Stimulated activated CD8-positive, alpha-beta memory T cell treated with anti-CD3 and anti-CD28 coated beads, Interleukin-4, amount 100 ng/mL, for 48 hours (primary cell): ENCODE results near the gene ATP6V1G1.

Experiments used
- DNase-seq: peaks from one replicate; pipeline ENCODE4 v3.0.0-alpha.2; 2020

ATP6V1G1 gene

GRCh38 chr9:114613087-114613486, 25.5 kb downstream of the ATP6V1G1 start:
- DNase-seq, result no peak

GRCh38 chr9:114613919-114614318, 26.4 kb downstream of the ATP6V1G1 start:
- no peak for DNase-seq

- DNase-seq, result no peak
Observed at GRCh38 chr9:114614373-114614772, 26.8 kb downstream of the ATP6V1G1 start.

- DNase-seq, result no peak
Observed at GRCh38 chr9:114616684-114617520, 29.3 kb downstream of the ATP6V1G1 start.

- DNase-seq, result no peak
Observed at GRCh38 chr9:114619191-114619761, 31.7 kb downstream of the ATP6V1G1 start.

GRCh38 chr9:114621561-114621960, 34.0 kb downstream of the ATP6V1G1 start:
- no peak for DNase-seq

GRCh38 chr9:114621975-114622609, 34.5 kb downstream of the ATP6V1G1 start:
- no peak for DNase-seq

GRCh38 chr9:114624677-114625076, 37.1 kb downstream of the ATP6V1G1 start:
- no peak for DNase-seq

- no peak for DNase-seq
Observed at GRCh38 chr9:114626415-114627020, 38.9 kb downstream of the ATP6V1G1 start.

GRCh38 chr9:114627553-114627952, 40.0 kb downstream of the ATP6V1G1 start:
- no peak for DNase-seq

GRCh38 chr9:114629563-114630090, 42.1 kb downstream of the ATP6V1G1 start:
- DNase-seq, result no peak

GRCh38 chr9:114631166-114631565, 43.6 kb downstream of the ATP6V1G1 start:
- DNase-seq, result no peak

- DNase-seq, result no peak
Observed at GRCh38 chr9:114633438-114634089, 46.0 kb downstream of the ATP6V1G1 start.

GRCh38 chr9:114634387-114634786, 46.8 kb downstream of the ATP6V1G1 start:
- DNase-seq, result no peak

GRCh38 chr9:114638404-114638803, 50.8 kb downstream of the ATP6V1G1 start:
- DNase-seq, result no peak

- DNase-seq, result no peak
Observed at GRCh38 chr9:114641967-114642366, 54.4 kb downstream of the ATP6V1G1 start.

- no peak for DNase-seq
Observed at GRCh38 chr9:114643001-114643400, 55.4 kb downstream of the ATP6V1G1 start.

- DNase-seq, result no peak
Observed at GRCh38 chr9:114643896-114644295, 56.3 kb downstream of the ATP6V1G1 start.
